Gastrocnemius medialis (tissue), 4 donors: ENCODE measurements around the gene SIGLEC7. TPM values are rescaled to one million over a fixed set of nuclear protein-coding genes. Genes with fewer than 3 reads are reported as not detected.

Source experiments
- ATAC-seq, 2 donors: fragments of 150-250 bp; one replicate each; pipeline ENCODE4 v1.9.1; 2016
- DNase-seq, 2 donors: peaks; one replicate each; pipeline ENCODE4 v3.0.0-alpha.2; 2019
- H3K27ac ChIP-seq, 4 donors: fragments of 200-600 bp; sonication (generic); 1 replicate in 1 of 4; 2 replicates in 3 of 4; pipeline ENCODE4 v1.5.1; 2016 to 2018; ENCODE audit warnings: mild to moderate bottlenecking in 2 of 4, moderate library complexity in 1 of 4
- H3K27me3 ChIP-seq, 3 donors: fragments of 200-600 bp; sonication (generic) in 2 of 3; 1 replicate in 1 of 3; 2 replicates in 2 of 3; pipeline versions ENCODE4 v1.5.1 to v1.6.0; 2016 to 2019; ENCODE audit warnings: mild to moderate bottlenecking in 1 of 3, moderate library complexity in 1 of 3
- H3K36me3 ChIP-seq, 2 donors: fragments of 200-600 bp; sonication (generic) in 1 of 2; one replicate each; pipeline ENCODE4 v1.5.1; 2017 to 2018
- H3K4me1 ChIP-seq, 2 donors: fragments of 200-600 bp; sonication (generic) in 1 of 2; one replicate each; pipeline ENCODE4 v1.5.1; 2016 to 2017; ENCODE audit warnings: mild to moderate bottlenecking in 2 of 2
- H3K4me3 ChIP-seq, 4 donors: fragments of 200-600 bp; sonication (generic) in 3 of 4; 1 replicate in 1 of 4; 2 replicates in 3 of 4; pipeline ENCODE4 v1.5.1; 2016 to 2019; ENCODE audit warnings: mild to moderate bottlenecking in 2 of 4
- H3K9me3 ChIP-seq, 3 donors: fragments of 200-600 bp; sonication (generic) in 2 of 3; 1 replicate in 1 of 3; 2 replicates in 2 of 3; pipeline ENCODE4 v1.5.1; 2016 to 2019
- POLR2A ChIP-seq, 2 donors: fragments of 450-650 bp; IDR thresholded peaks; one replicate each; pipeline ENCODE4 v1.6.1; 2017; ENCODE audit warnings: antibody characterized with exemption in 2 of 2, mild to moderate bottlenecking in 2 of 2, moderate library complexity in 2 of 2
- in situ Hi-C, 4 donors: fragments of 200-750 bp; cut with MboI; loops; one replicate each; pipeline versions ENCODE4 v1.15.0 to v1.8.0; 2017; ENCODE audit warnings: low sequenced_read_pairs in 4 of 4
- intact Hi-C: fragments of 100-400 bp; cut with DNase I; formaldehyde crosslinking; loops from one replicate; pipeline ENCODE4 v1.15.1; 2023; ENCODE audit warnings: low total_unique reads
- total RNA-seq, 4 donors: library from RNA; depleted of rRNA; stranded (reverse); fragments of >200 nt; gene quantifications; one replicate each; pipeline versions ENCODE4 v1.1.0 to v1.2.3, GENCODE V29; 2016
- TF ChIP-seq, protein P1 (sequence below), 5 experiments: fragments of 450-650 bp in 3 of 5; fragments of 200-600 bp in 2 of 5; sonication (generic) in 2 of 5; IDR thresholded peaks in 4 of 5; conservative IDR thresholded peaks in 1 of 5; 1 replicate in 4 of 5; 2 replicates in 1 of 5; pipeline ENCODE4 v1.5.1; 2016 to 2019; ENCODE audit warnings: antibody characterized with exemption in 5 of 5, mild to moderate bottlenecking in 3 of 5, moderate library complexity in 3 of 5

Gene SIGLEC7
- total RNA-seq, 4 donors from 2014 or later: 0.13 to 0.97 (median 0.23) TPM; not detected in 1

DNA sequence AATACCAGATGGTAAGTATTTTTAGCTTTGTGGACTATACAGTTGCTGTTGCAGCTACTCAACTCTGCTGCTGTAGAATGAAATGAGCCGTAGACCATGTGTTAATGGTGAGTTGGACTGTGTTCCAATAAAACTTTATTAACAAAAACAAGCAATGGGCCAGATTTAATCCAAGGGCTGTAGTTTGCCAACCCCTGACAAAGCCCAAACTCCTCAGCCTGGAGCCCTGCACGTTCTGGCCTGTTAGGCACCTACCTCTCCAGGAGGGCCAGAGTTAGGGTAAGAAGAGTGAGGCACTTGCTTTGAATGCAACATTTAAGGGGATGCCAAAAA is 46.1 kb downstream of the SIGLEC7 start:
- intact Hi-C loops (no loop called here), in situ Hi-C loops (no loop called here)
- H3K27me3 ChIP-seq: no peaks in the 10 kb centered on the region
- no peak overlapping the region for H3K4me3 ChIP-seq
- H3K27ac ChIP-seq: no peak overlapping the region
- no peak for TF ChIP-seq POLR2A (IDR thresholded peaks at IDR 0.05)
- TF ChIP-seq, protein P1, sequence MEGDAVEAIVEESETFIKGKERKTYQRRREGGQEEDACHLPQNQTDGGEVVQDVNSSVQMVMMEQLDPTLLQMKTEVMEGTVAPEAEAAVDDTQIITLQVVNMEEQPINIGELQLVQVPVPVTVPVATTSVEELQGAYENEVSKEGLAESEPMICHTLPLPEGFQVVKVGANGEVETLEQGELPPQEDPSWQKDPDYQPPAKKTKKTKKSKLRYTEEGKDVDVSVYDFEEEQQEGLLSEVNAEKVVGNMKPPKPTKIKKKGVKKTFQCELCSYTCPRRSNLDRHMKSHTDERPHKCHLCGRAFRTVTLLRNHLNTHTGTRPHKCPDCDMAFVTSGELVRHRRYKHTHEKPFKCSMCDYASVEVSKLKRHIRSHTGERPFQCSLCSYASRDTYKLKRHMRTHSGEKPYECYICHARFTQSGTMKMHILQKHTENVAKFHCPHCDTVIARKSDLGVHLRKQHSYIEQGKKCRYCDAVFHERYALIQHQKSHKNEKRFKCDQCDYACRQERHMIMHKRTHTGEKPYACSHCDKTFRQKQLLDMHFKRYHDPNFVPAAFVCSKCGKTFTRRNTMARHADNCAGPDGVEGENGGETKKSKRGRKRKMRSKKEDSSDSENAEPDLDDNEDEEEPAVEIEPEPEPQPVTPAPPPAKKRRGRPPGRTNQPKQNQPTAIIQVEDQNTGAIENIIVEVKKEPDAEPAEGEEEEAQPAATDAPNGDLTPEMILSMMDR (IDR thresholded peaks at IDR 0.05 in 4 of 5, conservative IDR thresholded peaks at IDR 0.05 in 1 of 5): no peak
- no peaks in the 10 kb centered on the region for H3K4me1 ChIP-seq
- H3K36me3 ChIP-seq: no peaks in the 10 kb centered on the region
- ATAC-seq (no peak), DNase-seq (no peak)
- no peaks in the 10 kb centered on the region for H3K9me3 ChIP-seq

- TF ChIP-seq, protein P1 (IDR thresholded peaks at IDR 0.05 in 4 of 5, conservative IDR thresholded peaks at IDR 0.05 in 1 of 5): no peak
- TF ChIP-seq POLR2A (IDR thresholded peaks at IDR 0.05): no peak
- Histone ChIP-seq H3K4me1 (no peaks in the 10 kb centered on the region), H3K4me3 (no peak overlapping the region), H3K27me3 (no peaks in the 10 kb centered on the region), H3K9me3 (no peaks in the 10 kb centered on the region), H3K36me3 (no peaks in the 10 kb centered on the region), H3K27ac (no peak overlapping the region)
- intact Hi-C loops: no loop called here
- in situ Hi-C loops: no loop called here
- ATAC-seq (no peak), DNase-seq (no peak)
Observed at GRCh38 chr19:51192689-51193088, 50.6 kb downstream of the SIGLEC7 start.

GRCh38 chr19:51194527-51195315 is 52.6 kb downstream of the SIGLEC7 start:
- Histone ChIP-seq H3K36me3 (no peaks in the 10 kb centered on the region), H3K4me3 (no peak overlapping the region), H3K4me1 (no peaks in the 10 kb centered on the region), H3K27ac (no peak overlapping the region), H3K9me3 (no peaks in the 10 kb centered on the region), H3K27me3 (no peaks in the 10 kb centered on the region)
- no peak for TF ChIP-seq POLR2A (IDR thresholded peaks at IDR 0.05)
- TF ChIP-seq, protein P1 (IDR thresholded peaks at IDR 0.05 in 4 of 5, conservative IDR thresholded peaks at IDR 0.05 in 1 of 5): no peak
- DNase-seq: no peak
- no peak for ATAC-seq
- intact Hi-C loops (no loop called here), in situ Hi-C loops (no loop called here)

GRCh38 chr19:51195316-51195586 is 53.1 kb downstream of the SIGLEC7 start:
- intact Hi-C loops: no loop called here
- in situ Hi-C loops: no loop called here
- H3K9me3 ChIP-seq: no peaks in the 10 kb centered on the region
- DNase-seq (no peak), ATAC-seq (no peak)
- H3K36me3 ChIP-seq: no peaks in the 10 kb centered on the region
- no peaks in the 10 kb centered on the region for H3K27me3 ChIP-seq
- H3K4me1 ChIP-seq: no peaks in the 10 kb centered on the region
- H3K27ac ChIP-seq: no peak overlapping the region
- TF ChIP-seq, protein P1 (IDR thresholded peaks at IDR 0.05 in 4 of 5, conservative IDR thresholded peaks at IDR 0.05 in 1 of 5): no peak
- no peak for TF ChIP-seq POLR2A (IDR thresholded peaks at IDR 0.05)
- H3K4me3 ChIP-seq: no peak overlapping the region

DNA sequence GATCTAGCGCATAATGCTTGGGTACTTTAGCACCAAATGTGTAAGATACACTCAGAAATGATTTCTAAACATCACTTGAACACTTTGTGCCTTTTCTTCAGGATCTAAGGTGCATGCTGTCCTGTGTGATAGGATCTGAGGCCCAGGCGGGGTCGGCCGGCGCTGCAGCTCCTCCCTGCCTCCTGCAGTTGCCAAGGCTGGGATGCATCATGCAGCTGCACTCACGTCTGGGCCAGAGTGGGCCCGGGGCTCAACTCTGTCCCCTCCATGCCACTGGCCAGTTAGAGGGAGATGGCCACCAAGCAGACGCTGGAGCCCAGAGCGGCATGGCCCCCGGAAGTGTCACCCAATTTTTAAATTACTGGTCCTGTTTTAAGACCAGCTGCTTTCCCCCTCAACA is 53.5 kb downstream of the SIGLEC7 start:
- TF ChIP-seq, protein P1 (IDR thresholded peaks at IDR 0.05 in 4 of 5, conservative IDR thresholded peaks at IDR 0.05 in 1 of 5): no peak
- no peak for TF ChIP-seq POLR2A (IDR thresholded peaks at IDR 0.05)
- Histone ChIP-seq H3K4me3 (no peak overlapping the region), H3K9me3 (no peaks in the 10 kb centered on the region), H3K27me3 (no peaks in the 10 kb centered on the region), H3K36me3 (no peaks in the 10 kb centered on the region), H3K27ac (no peak overlapping the region), H3K4me1 (no peaks in the 10 kb centered on the region)
- intact Hi-C loops (no loop called here), in situ Hi-C loops (no loop called here)
- DNase-seq: no peak
- no peak for ATAC-seq
